ENCODE measurements around the gene ATP13A1.
"Not testable (repeated sequence)": the region's sequence is repeated elsewhere in the genome, so short reads cannot be mapped to it uniquely, and the experiment has no call there.

Gene ATP13A1

GRCh38 chr19:19618219-19619051, 45.0 kb downstream of the ATP13A1 start, which contains the start of gene PBX4:
TSS of gene PBX4 (minus strand) at chr19:19618687. CDS start at chr19:19618629, 58 bp downstream.
- peak; percentile 95 for DNase-seq

- DNase-seq, result no peak
Measured at GRCh38 chr19:19615086-19615485, 48.4 kb downstream of the ATP13A1 start.

GRCh38 chr19:19613506-19613905, 50.0 kb downstream of the ATP13A1 start:
- DNase-seq, result no peak

- no peak for DNase-seq
Measured at GRCh38 chr19:19610376-19611202, 52.9 kb downstream of the ATP13A1 start.

- DNase-seq, result not testable (repeated sequence)
Measured at GRCh38 chr19:19606686-19607085, 56.8 kb downstream of the ATP13A1 start.

GRCh38 chr19:19606021-19606420, 57.5 kb downstream of the ATP13A1 start:
- DNase-seq, result no peak

- no peak for DNase-seq
Measured at GRCh38 chr19:19602713-19603324, 60.7 kb downstream of the ATP13A1 start.

GRCh38 chr19:19602136-19602712, 61.3 kb downstream of the ATP13A1 start:
- DNase-seq, result no peak

- no peak for DNase-seq
Measured at GRCh38 chr19:19600793-19601330, 62.6 kb downstream of the ATP13A1 start.

- DNase-seq, result not testable (repeated sequence)
Measured at GRCh38 chr19:19598728-19599451, 64.6 kb downstream of the ATP13A1 start.

- DNase-seq, result no peak
Measured at GRCh38 chr19:19597809-19598306, 65.6 kb downstream of the ATP13A1 start.

Measured in GDM1 (cell line).